Stimulated activated CD4-positive, alpha-beta T cell treated with anti-CD3 and anti-CD28 coated beads, Interleukin-1b, Interleukin-23, amount 100 ng/mL, for 24 hours (primary cell): Measurements from ENCODE around the gene NRXN3.

Experiments
- DNase-seq, 4 experiments: peaks; one replicate each; pipeline ENCODE4 v3.0.0-alpha.2; 2020; ENCODE audit warnings: low read depth in 4 of 4, low spot score in 1 of 4

NRXN3 gene

DNA sequence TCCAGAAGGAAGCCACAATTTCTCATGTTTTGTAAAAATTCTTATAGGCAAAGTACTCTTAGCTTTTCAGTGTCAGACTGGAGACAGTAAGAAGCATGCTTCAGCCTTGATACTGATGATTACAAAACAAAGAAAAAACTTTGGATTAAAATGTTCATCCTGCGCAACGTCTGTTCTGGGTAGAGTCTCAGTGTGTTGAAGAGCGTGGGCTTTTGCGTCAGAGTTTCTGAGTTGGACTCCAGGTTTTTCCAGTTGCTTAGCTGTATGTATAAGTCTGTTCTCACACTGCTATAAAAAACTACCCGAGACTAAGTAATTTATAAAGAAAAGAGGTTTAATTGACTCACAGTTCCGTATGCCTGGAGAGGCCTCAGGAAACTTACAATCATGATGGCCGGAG is 1533.0 kb downstream of the NRXN3 start:
- no peak for DNase-seq

DNA sequence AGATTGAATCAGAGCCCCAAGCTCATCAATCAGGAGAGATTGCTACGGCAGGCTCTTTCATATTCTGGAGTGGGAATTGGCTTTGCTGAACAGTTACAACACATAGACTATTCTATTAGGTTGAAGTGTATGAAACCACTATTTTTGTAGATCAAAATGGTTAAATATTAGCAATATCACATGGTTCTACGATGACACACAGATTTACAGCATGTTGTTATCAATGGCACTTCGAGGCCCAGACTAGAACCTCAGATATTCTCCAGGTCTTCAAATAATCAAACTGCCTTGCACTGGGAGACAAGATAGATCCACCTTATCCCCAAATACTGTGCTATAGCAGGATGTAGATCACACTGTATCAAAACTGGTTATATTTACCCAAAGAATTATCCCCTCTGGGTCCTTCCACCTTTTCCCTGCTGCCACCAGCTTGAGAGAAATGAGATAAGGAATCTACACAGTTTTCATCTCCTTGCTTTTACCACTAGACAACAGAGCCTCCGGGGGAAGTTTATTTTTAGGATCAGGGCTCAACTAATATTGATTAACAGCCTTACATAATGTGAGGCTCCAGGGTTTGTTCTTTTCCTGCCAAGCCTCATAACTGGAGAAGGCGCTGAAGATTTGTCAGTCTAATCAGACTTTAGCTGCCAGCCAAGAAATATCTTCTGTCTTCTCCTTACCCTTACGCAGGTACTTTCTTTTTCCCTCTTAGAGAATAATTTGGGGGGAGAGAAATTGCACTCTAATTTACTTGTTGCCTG is 1534.1 kb downstream of the NRXN3 start:
- DNase-seq: no peak

DNA sequence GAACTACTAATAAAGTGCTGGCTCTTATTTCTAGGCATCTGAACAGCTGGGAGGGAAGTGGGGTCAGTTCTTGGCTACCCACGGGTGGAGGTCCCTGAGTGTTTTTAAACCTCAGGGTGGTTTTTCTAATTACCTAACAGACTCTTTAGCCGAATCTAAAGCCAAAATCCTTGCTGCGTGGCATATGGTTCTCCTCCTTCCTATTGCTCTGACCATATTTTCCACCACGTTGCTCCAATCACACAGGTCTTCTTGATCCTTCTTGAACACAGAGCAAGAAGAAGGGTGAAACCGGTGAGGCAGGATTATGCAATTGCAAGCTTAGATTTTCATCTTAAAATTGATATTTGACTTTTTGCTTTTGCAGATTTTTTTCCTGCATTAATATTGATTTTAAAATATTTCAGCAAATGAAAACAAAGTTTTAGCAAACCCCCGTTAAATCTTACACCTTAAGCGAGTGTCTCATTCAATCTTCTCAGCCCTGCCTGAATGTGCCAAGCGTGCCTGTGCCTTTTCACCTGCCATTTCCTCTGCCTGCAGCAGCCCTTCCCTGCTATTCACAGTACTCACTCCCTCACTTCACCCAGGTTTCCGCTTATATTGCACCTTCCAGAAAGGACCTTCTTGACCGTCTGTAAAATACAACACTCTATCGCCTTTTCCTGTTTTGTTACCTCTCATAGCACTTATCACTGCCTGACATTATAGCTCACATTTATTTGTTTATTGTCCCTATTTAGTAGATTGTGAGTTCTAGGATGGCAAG is 1535.1 kb downstream of the NRXN3 start:
- DNase-seq: no peak

DNA sequence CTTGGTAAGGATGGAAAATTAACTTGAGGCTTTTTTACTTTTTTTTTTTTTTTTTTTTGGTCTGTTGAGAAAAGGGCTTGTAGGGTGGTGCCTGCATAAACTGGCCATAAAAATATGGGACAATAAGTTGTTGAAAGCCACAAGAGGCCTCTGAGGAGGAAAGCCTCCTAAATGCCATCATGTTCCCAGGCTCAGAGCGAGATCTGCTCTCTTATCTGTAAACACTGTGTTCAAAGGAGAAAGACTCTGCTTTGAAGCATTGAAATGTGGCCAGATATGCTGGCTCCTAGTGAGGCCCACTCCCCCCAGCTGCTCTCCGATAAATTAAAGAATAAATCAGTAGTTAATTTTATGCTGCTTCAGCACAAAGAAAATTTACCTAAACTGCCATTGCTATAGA is 1536.2 kb downstream of the NRXN3 start:
- DNase-seq: no peak

DNA sequence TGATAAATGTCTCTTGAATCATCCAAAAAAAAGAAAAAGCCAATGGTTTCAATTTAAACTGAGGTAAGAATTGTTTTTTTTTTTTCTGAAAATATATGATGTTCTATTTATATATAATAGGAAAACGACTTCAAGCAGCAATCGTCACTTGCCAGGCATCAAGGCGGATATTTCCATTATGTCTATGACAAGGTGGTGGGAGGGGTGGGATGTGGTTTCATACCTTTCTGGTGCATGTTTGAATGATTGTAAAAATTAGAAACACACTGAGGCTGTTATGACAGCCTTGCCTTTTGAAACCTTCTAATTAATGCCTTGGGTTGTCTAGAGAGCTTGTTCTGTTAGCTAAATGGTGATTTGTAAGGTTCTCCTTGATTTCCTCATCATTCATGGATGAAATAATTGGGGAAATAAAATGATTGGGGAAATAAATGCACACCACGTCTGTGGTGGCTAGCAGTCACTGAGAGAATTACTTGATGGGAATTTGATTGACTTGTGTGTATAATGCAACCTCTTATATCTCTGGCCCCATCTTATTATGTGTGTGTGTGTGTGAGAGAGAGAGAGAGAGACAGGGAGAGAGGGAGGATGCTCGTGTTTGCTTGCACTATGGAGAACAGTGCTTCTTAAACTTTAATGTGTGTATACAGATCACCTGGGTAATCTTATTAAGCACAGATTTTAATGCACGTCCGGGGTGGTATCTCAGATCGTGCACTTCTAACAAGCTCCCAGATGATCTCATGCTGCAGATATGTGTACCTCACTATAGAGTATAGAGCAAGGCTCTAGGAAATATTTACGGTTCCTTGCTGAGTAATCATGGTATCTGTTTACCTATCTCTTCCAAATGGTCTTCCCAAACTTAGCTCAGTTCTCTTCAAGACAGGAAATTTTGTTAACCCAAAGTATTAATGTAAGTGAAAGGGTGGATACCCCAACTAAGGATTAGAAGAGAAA is 1538.5 kb downstream of the NRXN3 start:
- no peak for DNase-seq

DNA sequence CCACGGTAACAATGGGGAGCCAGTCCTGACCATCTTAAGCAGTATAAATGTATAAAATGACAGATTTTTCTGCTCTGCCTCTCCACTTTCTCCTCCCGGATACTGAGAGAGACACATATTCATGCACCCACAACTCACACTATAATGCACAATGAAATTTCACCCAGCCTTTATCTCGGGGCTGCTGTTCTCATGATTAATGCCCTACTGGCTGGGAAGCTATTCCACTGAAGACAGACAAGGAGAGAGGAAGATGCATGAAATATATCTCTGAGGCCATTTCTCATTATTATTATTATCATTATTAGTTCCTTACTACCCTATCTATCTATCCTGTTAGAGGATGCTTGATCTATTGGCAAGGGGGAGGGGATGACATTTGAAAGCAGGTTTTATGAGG is 1539.4 kb downstream of the NRXN3 start:
- DNase-seq: no peak

DNA sequence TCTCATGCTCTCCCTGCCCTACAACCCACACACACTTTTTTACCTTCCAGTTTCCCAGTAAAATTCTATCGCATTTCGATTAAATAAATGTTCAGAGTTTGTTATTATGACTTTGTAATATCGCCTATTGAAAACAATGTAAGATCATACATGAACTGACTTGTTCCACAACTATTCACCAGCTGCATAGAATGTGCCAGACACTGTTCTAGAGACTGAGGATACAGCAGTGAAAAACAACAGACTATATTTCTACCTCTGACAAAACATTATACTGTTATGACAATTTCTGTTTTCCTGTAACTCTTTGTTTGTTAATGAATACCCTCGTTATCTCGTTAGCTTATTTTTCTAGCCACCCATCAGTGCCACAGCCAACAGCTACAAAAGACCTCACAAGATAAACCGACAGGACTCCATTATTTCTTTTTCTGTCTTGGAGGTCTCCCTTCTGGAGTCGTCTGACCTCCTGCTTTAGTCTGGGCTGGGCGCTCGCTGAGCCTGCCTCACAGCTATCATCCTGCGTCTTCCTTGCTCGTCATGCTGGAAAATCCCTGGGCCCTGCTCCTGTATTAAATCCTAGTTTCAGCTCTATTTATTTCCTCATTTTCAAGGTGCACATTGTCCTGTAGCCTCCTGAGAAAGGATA is 1542.3 kb downstream of the NRXN3 start:
- no peak for DNase-seq

DNA sequence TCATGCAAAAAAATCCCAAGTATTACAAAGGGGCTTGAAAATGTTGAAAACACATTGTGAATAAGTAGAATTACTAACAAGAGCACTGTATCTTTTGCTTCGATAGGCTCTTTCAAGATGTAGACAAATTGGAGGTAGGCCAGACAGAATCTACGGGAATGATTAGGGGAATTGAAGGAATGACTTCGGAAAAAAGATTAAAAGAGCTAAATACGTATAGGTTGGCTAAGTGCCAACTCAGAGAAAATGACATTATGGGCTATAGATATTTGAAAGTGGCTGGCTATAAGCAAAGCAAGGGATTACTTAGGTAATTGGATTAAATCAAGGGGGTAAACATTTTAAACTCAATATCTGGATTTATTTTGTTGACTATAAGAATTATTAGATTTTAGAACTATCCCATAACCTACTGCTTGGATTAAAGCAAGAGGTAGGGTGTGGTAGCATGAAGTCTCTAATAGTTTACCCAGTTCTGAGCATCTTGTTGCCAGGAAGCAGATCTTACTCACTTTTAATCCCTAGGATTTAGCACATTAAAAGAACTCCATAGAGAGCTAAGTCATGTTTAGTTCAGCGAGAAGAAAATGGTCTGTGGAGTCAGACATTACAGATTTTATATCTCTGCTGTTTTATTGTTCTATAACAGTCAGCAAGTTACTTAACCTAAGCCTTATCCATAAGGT is 1551.4 kb downstream of the NRXN3 start:
- DNase-seq: no peak

DNA sequence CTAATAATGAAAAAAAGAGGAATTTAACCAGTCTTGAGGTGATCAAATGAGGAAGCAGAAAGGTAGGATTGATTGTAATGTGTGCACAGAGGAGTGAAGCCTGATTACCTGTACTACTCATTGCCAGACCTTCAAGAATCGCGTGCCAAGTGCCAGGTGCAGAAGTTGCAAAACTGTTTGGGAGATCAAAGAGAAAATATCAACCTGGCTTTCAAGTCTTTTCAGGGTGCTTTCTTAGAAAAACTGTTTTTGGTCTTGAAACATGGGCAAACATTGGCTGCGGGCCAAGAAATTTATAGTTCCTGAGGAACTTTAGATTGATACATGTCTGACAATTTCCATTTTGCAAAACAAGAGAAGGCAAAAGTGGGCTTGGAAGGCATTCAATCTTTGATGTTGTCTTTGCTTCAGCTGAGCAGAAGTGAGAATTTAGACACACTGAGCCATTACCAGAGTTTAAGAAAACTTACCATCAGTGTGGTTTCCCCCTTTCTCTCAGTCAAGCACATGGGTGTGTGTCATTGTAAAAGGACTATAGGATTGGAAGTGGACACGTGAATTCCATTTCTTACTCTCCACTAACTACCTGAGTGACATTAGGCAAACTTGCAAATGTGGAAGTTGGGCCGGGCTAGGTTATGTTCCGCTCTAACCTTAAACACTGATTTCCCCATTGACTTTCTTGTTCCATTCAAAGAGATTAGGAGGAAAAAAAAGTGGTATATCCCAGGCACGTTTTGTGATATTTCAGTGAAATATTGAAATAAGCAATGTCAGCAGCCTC is 1555.0 kb downstream of the NRXN3 start:
- DNase-seq: no peak

DNA sequence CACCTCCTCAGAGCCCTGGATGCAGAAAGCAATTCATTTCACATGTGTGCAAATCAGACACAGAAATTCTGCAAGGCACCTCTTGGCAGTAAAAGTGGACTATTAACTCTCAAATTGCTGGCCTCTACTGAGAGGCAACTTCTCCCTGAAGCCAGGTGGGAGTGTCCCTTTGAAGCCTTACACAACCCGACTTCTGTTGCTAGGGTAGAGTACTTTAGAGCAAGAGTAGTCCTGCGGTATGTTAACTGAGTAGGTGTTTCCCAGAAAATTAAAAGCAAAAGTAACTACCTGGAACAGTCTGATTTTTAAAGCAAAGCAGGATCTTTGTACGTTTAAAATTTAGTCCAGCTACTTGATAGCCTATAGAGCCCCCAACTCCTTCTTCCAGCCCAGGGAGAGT is 1557.7 kb downstream of the NRXN3 start:
- no peak for DNase-seq

DNA sequence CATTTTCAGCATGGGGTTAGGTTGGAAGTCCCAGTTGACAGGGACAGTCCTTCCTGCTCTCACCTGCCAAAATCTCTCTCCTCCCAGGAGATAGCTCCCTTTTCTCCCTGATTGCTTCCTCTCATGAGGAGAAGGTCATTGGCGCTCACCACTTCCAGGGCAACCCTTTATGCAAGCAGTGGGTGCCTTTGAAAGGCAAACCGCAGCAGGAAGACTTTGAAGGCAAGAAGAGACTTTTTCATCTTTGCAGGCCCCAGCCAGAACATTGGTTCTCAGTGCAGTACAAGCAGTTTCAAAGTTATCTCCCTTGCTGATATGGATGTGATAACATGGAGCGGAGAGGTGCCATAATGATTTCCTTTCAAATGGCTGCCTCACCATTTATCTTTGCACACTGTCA is 1558.2 kb downstream of the NRXN3 start:
- DNase-seq: no peak

DNA sequence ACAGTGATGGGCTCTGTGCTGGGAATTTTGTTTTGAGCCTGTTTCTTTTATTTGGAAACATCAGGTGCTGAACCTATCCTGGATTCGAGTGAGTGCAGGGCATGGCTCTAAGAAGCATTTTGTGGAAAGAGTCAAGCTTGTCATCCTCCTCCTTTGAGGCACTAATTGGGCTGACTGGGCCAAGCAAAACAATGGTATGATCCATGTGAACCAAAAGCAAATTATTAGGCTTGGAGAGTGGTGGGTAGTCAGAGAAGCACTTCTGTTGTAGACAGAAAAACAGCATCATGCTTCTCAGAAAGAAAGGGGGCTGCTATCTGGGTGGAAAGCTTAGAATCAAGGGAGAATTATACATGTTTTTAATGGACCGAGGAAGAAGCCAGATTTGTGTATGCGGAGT is 1559.6 kb downstream of the NRXN3 start:
- DNase-seq: no peak

DNA sequence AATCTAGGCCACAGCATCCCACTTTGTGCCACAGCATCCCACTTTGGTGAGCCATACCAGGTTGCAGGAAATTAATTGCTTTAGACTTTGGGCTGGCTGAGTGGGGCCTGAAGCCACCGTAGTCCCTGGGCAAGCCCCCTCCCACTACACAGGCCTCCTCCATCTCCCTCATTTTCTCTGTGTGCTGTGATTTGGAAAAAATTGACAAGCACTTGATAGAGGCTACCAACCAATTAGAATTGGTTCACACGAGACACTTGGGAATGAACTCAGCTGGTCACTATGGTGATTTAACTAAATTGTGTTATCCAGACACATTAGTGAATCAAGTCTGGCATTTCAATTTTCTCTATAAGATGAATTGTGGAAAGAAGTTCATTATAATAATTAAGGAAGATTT is 1560.0 kb downstream of the NRXN3 start:
- no peak for DNase-seq

DNA sequence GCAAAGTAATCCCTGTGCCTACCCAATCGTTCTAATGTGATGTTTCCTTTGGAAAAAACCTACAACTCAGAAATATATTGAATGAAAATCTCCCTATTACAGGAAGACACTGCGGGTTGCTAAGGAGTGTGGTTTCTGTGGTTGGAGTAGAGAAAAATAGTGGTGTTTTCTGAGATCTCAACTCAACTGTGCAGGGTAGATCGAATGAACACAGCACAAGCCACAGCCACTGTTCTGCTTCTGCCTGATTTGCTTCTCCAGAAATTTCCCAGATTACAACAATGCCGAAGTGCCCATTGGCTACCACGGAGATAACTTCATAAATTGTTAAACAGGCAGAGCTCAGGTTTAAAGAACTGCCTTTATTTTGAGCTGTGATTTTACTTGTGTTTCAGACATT is 1560.8 kb downstream of the NRXN3 start:
- no peak for DNase-seq

DNA sequence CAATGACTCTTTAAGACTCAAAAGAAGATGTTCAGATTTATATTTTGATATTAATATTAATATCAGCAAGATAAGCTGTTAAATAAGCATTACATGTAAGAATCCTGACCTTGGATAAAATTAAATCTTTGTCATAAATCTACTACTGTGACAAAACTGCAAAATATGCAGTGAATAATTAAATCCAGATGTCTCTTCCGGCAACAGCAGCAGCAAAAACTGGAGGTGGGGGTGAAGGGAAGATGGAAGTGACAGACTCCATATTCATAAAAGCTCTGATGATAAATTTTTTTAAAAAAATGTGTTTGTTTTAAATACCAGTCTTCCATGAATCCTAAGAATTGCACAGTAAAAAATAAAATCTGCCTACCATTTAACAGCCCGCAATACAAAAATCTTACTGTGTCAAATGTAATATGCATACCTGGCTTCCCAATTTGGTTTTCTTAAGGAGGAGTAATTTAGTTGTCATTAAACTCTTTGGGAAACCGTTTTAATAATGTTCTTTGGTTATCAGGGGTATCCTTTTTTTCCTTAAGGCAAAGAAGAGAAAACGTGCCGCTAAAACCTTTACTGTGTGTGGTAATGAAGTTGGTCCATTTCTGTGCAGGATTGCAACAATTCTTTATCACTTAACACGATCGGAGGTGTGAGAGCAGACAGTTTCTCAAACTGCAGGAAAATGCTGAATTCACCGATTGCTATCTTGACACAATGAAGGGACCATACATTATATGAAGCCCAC is 1562.9 kb downstream of the NRXN3 start:
- no peak for DNase-seq

DNA sequence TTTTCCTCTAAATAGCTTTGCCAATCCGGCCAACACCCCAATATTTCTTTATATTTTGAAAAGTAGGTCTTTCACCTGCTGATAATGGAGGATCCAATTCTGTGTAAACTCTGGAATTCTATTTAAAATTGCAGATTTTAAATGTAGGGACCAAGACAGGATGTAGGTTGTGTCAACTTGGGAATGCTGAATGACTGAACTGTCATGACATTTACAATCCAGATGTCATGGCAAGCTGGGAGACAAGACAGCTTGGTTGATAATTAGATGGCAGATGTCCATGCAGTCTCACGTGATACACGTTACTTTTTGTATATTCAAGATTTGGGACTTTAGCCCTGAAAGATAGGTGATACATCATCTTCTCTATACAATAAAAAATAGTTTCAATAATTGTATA is 1564.0 kb downstream of the NRXN3 start:
- no peak for DNase-seq

DNA sequence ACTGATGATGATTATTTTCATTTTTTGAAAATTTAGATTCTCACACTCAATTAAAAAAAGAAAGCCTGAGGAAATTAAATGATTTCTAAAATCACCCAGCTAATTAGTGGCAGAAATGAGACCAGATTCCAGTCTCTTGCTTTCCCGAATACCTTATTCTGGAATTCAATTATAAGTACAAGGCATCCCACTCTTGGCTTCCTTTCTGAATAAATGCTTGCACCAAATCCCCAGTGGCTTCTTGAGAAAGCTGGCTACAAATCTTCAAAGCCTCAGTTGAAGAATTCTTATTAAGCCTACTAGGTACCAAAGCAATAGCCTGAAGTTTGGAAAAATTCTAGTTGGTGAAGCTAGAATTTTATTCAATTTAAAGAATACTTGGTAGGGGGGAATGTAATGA is 1564.5 kb downstream of the NRXN3 start:
- DNase-seq: no peak

DNA sequence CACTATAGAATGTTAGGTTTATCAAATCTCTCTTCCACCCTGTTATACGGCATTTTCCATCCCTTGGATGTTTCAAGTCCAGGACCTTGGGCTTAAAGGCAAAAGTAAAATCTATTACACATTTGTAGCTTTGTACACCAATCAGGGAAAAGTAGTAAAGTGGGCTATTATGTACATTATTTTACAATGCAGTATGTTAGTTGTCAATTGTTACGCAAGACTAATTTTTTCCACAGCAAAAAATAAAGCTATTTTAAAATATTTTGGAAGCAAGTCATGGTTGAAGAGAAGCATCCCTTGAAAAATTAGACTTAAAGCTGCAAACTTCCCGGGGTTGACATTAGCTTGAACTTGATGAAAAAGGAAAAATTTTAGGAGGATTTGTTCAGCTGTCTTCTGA is 1564.9 kb downstream of the NRXN3 start:
- DNase-seq: no peak

DNA sequence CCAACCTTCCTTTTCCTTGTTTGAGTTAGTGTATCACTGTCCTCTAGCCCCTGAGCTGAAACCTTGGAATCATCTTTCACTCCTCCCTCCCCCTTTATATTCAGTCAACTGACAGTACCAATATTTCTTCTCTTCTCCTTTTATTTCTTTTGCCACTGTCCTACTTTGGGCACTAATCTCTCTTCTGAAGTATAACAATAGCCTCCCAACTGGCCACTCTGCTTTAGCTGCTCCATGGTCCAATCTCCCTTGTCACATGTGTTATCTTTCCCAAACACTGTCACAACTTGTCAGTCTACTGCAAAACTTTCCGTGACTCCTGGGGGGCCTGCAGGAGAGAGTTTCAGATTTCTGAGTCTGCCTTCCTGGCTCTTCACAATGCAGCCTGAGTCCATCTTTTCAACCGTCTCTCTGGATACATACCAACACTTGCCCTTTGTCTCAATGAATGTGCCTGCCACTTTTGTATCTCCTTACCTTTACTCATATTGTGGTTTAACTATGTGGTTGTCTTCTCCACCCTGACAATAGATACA is 1570.0 kb downstream of the NRXN3 start:
- DNase-seq: no peak
